ENCODE measurements around the gene TRAM2.

GRCh38 chr6:52494298-52495072 is 82.4 kb downstream of the TRAM2 start:
- TF ChIP-seq POLR2A (IDR thresholded peaks at IDR 0.05; ENCODE audit: low read depth, low read length): no peak
- no peak for TF ChIP-seq POLR2AphosphoS5 (IDR thresholded peaks at IDR 0.05; ENCODE audit: low read depth, low read length)
- no peak for TF ChIP-seq TAF1 (IDR thresholded peaks at IDR 0.05; ENCODE audit: borderline replicate concordance, low read depth, low read length)
